Measurements from ENCODE around the gene PPP2R2C.
A peak's percentile ranks its signal among the peaks of the same experiment; 100 is the strongest.

PPP2R2C gene

GRCh38 chr4:6362896-6363295 lies 109.5 kb downstream of the PPP2R2C start:
- Histone ChIP-seq H3K4me1 (ENCODE audit: control insufficient read depth in 5 of 5, insufficient read depth in 5 of 5, low read length in 5 of 5) (no peaks in the 10 kb centered on the region), H3K4me3 (ENCODE audit: low read depth in 1 of 5, low read length in 5 of 5) (no peak overlapping the region), H3K9me3 (ENCODE audit: control insufficient read depth in 5 of 5, low read length in 5 of 5) (peaks cover 0 to 7% (median 5%) of the 10 kb centered on the region in 5 donors), H3K27me3 (ENCODE audit: control insufficient read depth in 5 of 5, insufficient read depth in 4 of 5, low read length in 5 of 5) (peaks cover 0 to 29% (median 21%) of the 10 kb centered on the region in 5 donors), H3K9ac (ENCODE audit: low read length in 5 of 5) (no peak overlapping the region), H3K27ac (ENCODE audit: low read depth, low read length) (no peak overlapping the region), H3K36me3 (ENCODE audit: control insufficient read depth in 5 of 5, insufficient read depth in 5 of 5, low read length in 5 of 5) (no peaks in the 10 kb centered on the region)

GRCh38 chr4:6362243-6362885 lies 110.0 kb downstream of the PPP2R2C start:
- no peak overlapping the region for H3K9ac ChIP-seq (ENCODE audit: low read length in 5 of 5)
- no peaks in the 10 kb centered on the region for H3K4me1 ChIP-seq (ENCODE audit: control insufficient read depth in 5 of 5, insufficient read depth in 5 of 5, low read length in 5 of 5)
- H3K9me3 ChIP-seq (ENCODE audit: control insufficient read depth in 5 of 5, low read length in 5 of 5), result peaks cover 0 to 8% (median 5%) of the 10 kb centered on the region in 5 donors
- H3K36me3 ChIP-seq (ENCODE audit: control insufficient read depth in 5 of 5, insufficient read depth in 5 of 5, low read length in 5 of 5), result no peaks in the 10 kb centered on the region
- H3K4me3 ChIP-seq (ENCODE audit: low read depth in 1 of 5, low read length in 5 of 5), result no peak overlapping the region
- H3K27me3 ChIP-seq (ENCODE audit: control insufficient read depth in 5 of 5, insufficient read depth in 4 of 5, low read length in 5 of 5), result peaks cover 0 to 27% (median 19%) of the 10 kb centered on the region in 5 donors
- H3K27ac ChIP-seq (ENCODE audit: low read depth, low read length), result no peak overlapping the region

- Histone ChIP-seq H3K9me3 (ENCODE audit: control insufficient read depth in 5 of 5, low read length in 5 of 5) (peaks cover 0 to 8% (median 6%) of the 10 kb centered on the region in 5 donors), H3K4me1 (ENCODE audit: control insufficient read depth in 5 of 5, insufficient read depth in 5 of 5, low read length in 5 of 5) (no peaks in the 10 kb centered on the region), H3K27ac (ENCODE audit: low read depth, low read length) (no peak overlapping the region), H3K4me3 (ENCODE audit: low read depth in 1 of 5, low read length in 5 of 5) (no peak overlapping the region), H3K9ac (ENCODE audit: low read length in 5 of 5) (no peak overlapping the region), H3K36me3 (ENCODE audit: control insufficient read depth in 5 of 5, insufficient read depth in 5 of 5, low read length in 5 of 5) (no peaks in the 10 kb centered on the region), H3K27me3 (ENCODE audit: control insufficient read depth in 5 of 5, insufficient read depth in 4 of 5, low read length in 5 of 5) (peaks cover 0 to 26% (median 14%) of the 10 kb centered on the region in 5 donors)
Observed at GRCh38 chr4:6361076-6361784, 111.2 kb downstream of the PPP2R2C start.

GRCh38 chr4:6360385-6360784 lies 112.0 kb downstream of the PPP2R2C start:
- peaks cover 0 to 28% (median 14%) of the 10 kb centered on the region in 5 donors for H3K27me3 ChIP-seq (ENCODE audit: control insufficient read depth in 5 of 5, insufficient read depth in 4 of 5, low read length in 5 of 5)
- no peaks in the 10 kb centered on the region for H3K36me3 ChIP-seq (ENCODE audit: control insufficient read depth in 5 of 5, insufficient read depth in 5 of 5, low read length in 5 of 5)
- H3K4me3 ChIP-seq (ENCODE audit: low read depth in 1 of 5, low read length in 5 of 5), result peak overlapping the region in 1 of 5 donors; percentile 6
- no peaks in the 10 kb centered on the region for H3K4me1 ChIP-seq (ENCODE audit: control insufficient read depth in 5 of 5, insufficient read depth in 5 of 5, low read length in 5 of 5)
- H3K9me3 ChIP-seq (ENCODE audit: control insufficient read depth in 5 of 5, low read length in 5 of 5), result peaks cover 0 to 8% (median 6%) of the 10 kb centered on the region in 5 donors
- no peak overlapping the region for H3K27ac ChIP-seq (ENCODE audit: low read depth, low read length)
- H3K9ac ChIP-seq (ENCODE audit: low read length in 5 of 5), result no peak overlapping the region

GRCh38 chr4:6359536-6360308 lies 112.7 kb downstream of the PPP2R2C start:
- Histone ChIP-seq H3K9me3 (ENCODE audit: control insufficient read depth in 5 of 5, low read length in 5 of 5) (peaks cover 0 to 8% (median 6%) of the 10 kb centered on the region in 5 donors), H3K4me1 (ENCODE audit: control insufficient read depth in 5 of 5, insufficient read depth in 5 of 5, low read length in 5 of 5) (no peaks in the 10 kb centered on the region), H3K4me3 (ENCODE audit: low read depth in 1 of 5, low read length in 5 of 5) (no peak overlapping the region), H3K36me3 (ENCODE audit: control insufficient read depth in 5 of 5, insufficient read depth in 5 of 5, low read length in 5 of 5) (no peaks in the 10 kb centered on the region), H3K27ac (ENCODE audit: low read depth, low read length) (no peak overlapping the region), H3K27me3 (ENCODE audit: control insufficient read depth in 5 of 5, insufficient read depth in 4 of 5, low read length in 5 of 5) (peaks cover 0 to 28% (median 14%) of the 10 kb centered on the region in 5 donors), H3K9ac (ENCODE audit: low read length in 5 of 5) (no peak overlapping the region)

GRCh38 chr4:6357476-6357875 lies 114.9 kb downstream of the PPP2R2C start:
- Histone ChIP-seq H3K9me3 (ENCODE audit: control insufficient read depth in 5 of 5, low read length in 5 of 5) (peaks cover 0 to 3% (median 0%) of the 10 kb centered on the region in 5 donors), H3K36me3 (ENCODE audit: control insufficient read depth in 5 of 5, insufficient read depth in 5 of 5, low read length in 5 of 5) (no peaks in the 10 kb centered on the region), H3K4me3 (ENCODE audit: low read depth in 1 of 5, low read length in 5 of 5) (no peak overlapping the region), H3K4me1 (ENCODE audit: control insufficient read depth in 5 of 5, insufficient read depth in 5 of 5, low read length in 5 of 5) (no peaks in the 10 kb centered on the region), H3K27ac (ENCODE audit: low read depth, low read length) (no peak overlapping the region), H3K27me3 (ENCODE audit: control insufficient read depth in 5 of 5, insufficient read depth in 4 of 5, low read length in 5 of 5) (peaks cover 0 to 32% (median 18%) of the 10 kb centered on the region in 5 donors), H3K9ac (ENCODE audit: low read length in 5 of 5) (no peak overlapping the region)

- Histone ChIP-seq H3K9me3 (ENCODE audit: control insufficient read depth in 5 of 5, low read length in 5 of 5) (peaks cover 0 to 3% (median 0%) of the 10 kb centered on the region in 5 donors), H3K9ac (ENCODE audit: low read length in 5 of 5) (no peak overlapping the region), H3K4me1 (ENCODE audit: control insufficient read depth in 5 of 5, insufficient read depth in 5 of 5, low read length in 5 of 5) (no peaks in the 10 kb centered on the region), H3K4me3 (ENCODE audit: low read depth in 1 of 5, low read length in 5 of 5) (no peak overlapping the region), H3K27me3 (ENCODE audit: control insufficient read depth in 5 of 5, insufficient read depth in 4 of 5, low read length in 5 of 5) (peaks cover 0 to 33% (median 13%) of the 10 kb centered on the region in 5 donors), H3K36me3 (ENCODE audit: control insufficient read depth in 5 of 5, insufficient read depth in 5 of 5, low read length in 5 of 5) (no peaks in the 10 kb centered on the region), H3K27ac (ENCODE audit: low read depth, low read length) (no peak overlapping the region)
Observed at GRCh38 chr4:6356076-6356560, 116.3 kb downstream of the PPP2R2C start.

- no peak overlapping the region for H3K9ac ChIP-seq (ENCODE audit: low read length in 5 of 5)
- H3K4me3 ChIP-seq (ENCODE audit: low read depth in 1 of 5, low read length in 5 of 5), result no peak overlapping the region
- no peaks in the 10 kb centered on the region for H3K4me1 ChIP-seq (ENCODE audit: control insufficient read depth in 5 of 5, insufficient read depth in 5 of 5, low read length in 5 of 5)
- no peak overlapping the region for H3K27ac ChIP-seq (ENCODE audit: low read depth, low read length)
- H3K9me3 ChIP-seq (ENCODE audit: control insufficient read depth in 5 of 5, low read length in 5 of 5), result peaks cover 0 to 3% (median 0%) of the 10 kb centered on the region in 5 donors
- H3K27me3 ChIP-seq (ENCODE audit: control insufficient read depth in 5 of 5, insufficient read depth in 4 of 5, low read length in 5 of 5), result peaks cover 0 to 32% (median 9%) of the 10 kb centered on the region in 5 donors
- H3K36me3 ChIP-seq (ENCODE audit: control insufficient read depth in 5 of 5, insufficient read depth in 5 of 5, low read length in 5 of 5), result no peaks in the 10 kb centered on the region
Observed at GRCh38 chr4:6355052-6355451, 117.4 kb downstream of the PPP2R2C start.

- no peak overlapping the region for H3K9ac ChIP-seq (ENCODE audit: low read length in 5 of 5)
Observed at GRCh38 chr4:6354626-6355025, 117.8 kb downstream of the PPP2R2C start.

More at GRCh38 chr4:6354626-6355025, 117.8 kb downstream of the PPP2R2C start:
- peaks cover 0 to 3% (median 0%) of the 10 kb centered on the region in 5 donors for H3K9me3 ChIP-seq (ENCODE audit: control insufficient read depth in 5 of 5, low read length in 5 of 5)
- H3K27ac ChIP-seq (ENCODE audit: low read depth, low read length), result no peak overlapping the region
- no peaks in the 10 kb centered on the region for H3K4me1 ChIP-seq (ENCODE audit: control insufficient read depth in 5 of 5, insufficient read depth in 5 of 5, low read length in 5 of 5)
- no peak overlapping the region for H3K4me3 ChIP-seq (ENCODE audit: low read depth in 1 of 5, low read length in 5 of 5)
- peaks cover 0 to 28% (median 10%) of the 10 kb centered on the region in 5 donors for H3K27me3 ChIP-seq (ENCODE audit: control insufficient read depth in 5 of 5, insufficient read depth in 4 of 5, low read length in 5 of 5)
- H3K36me3 ChIP-seq (ENCODE audit: control insufficient read depth in 5 of 5, insufficient read depth in 5 of 5, low read length in 5 of 5), result no peaks in the 10 kb centered on the region
